ENCODE results near the gene DOK4. TPM values are rescaled to one million over a fixed set of nuclear protein-coding genes. Genes with fewer than 3 reads are reported as not detected.

Gene DOK4
- total RNA-seq, 1 experiment from 2014 or later, result 14.4 TPM

DNA sequence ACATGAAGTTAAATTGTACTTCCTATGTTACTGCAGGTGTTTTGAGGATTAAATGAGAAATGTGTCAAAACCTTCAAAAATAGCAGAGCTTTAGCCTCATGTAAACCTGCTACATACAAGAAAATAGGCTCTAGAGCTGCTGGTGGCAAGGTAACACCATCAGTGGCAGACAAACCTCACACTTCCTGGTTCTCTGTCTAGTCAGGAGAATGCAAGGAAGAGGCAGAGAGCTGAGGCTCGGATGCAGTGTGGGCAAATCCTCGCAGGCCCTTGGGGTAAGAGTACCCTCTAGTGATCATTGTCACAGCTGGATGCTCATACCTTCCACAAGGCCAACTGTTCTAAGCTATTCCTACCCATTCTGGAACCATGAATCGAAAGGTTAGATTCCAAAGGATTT is 53.3 kb downstream of the DOK4 start:
- no peak overlapping the region for H3K4me3 ChIP-seq (replicated peaks in 1 of 2; ENCODE audit: low read depth in 1 of 2, low read length in 2 of 2)
- H3K9ac ChIP-seq (ENCODE audit: low read length), result no peak overlapping the region
- no peak for DNase-seq (ENCODE audit: low read depth, low spot score)
- H3K36me3 ChIP-seq (ENCODE audit: control insufficient read depth in 1 of 2, insufficient read depth in 2 of 2, low read length in 2 of 2), result peaks cover 72 to 73% of the 10 kb centered on the region in 2 experiments
- H2AFZ ChIP-seq (ENCODE audit: low read depth, low read length, poor library complexity, severe bottlenecking), result no peak overlapping the region
- no peaks in the 10 kb centered on the region for H4K20me1 ChIP-seq (ENCODE audit: insufficient read depth)
- no peak overlapping the region for H3K27ac ChIP-seq (ENCODE audit: low read depth, low read length)
- H3K4me1 ChIP-seq (ENCODE audit: control insufficient read depth in 1 of 2, insufficient read depth in 2 of 2, low read length in 2 of 2), result no peaks in the 10 kb centered on the region
- TF ChIP-seq EZH2phosphoT487 (IDR thresholded peaks at IDR 0.05; ENCODE audit: borderline replicate concordance) (no peak), JUND (IDR thresholded peaks at IDR 0.05) (no peak), POLR2AphosphoS5 (IDR thresholded peaks at IDR 0.05; ENCODE audit: low read depth, low read length) (no peak), CEBPB (IDR thresholded peaks at IDR 0.05; ENCODE audit: low read depth) (no peak), YY1 (IDR thresholded peaks at IDR 0.05; ENCODE audit: extremely low read depth, insufficient replicate concordance, low read depth, low read length) (no peak), CBX3 (IDR thresholded peaks at IDR 0.05; ENCODE audit: low read depth) (no peak), ZNF274 (IDR thresholded peaks at IDR 0.05; ENCODE audit: low read depth, low read length) (no peak), ZFX (IDR thresholded peaks at IDR 0.05) (no peak), ELF1 (IDR thresholded peaks at IDR 0.05; ENCODE audit: borderline replicate concordance, low read depth) (no peak), RAD21 (IDR thresholded peaks at IDR 0.05; ENCODE audit: low read depth) (no peak), FOSL1 (IDR thresholded peaks at IDR 0.05; ENCODE audit: low read depth) (no peak), EGR1 (IDR thresholded peaks at IDR 0.05; ENCODE audit: low read depth) (no peak), POLR2A (IDR thresholded peaks at IDR 0.05; ENCODE audit: borderline replicate concordance, extremely low read depth, insufficient read depth, insufficient read length) (no peak)
- TF ChIP-seq, protein P1, sequence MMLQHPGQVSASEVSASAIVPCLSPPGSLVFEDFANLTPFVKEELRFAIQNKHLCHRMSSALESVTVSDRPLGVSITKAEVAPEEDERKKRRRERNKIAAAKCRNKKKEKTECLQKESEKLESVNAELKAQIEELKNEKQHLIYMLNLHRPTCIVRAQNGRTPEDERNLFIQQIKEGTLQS (IDR thresholded peaks at IDR 0.05), result no peak
- TF ChIP-seq, protein P2, sequence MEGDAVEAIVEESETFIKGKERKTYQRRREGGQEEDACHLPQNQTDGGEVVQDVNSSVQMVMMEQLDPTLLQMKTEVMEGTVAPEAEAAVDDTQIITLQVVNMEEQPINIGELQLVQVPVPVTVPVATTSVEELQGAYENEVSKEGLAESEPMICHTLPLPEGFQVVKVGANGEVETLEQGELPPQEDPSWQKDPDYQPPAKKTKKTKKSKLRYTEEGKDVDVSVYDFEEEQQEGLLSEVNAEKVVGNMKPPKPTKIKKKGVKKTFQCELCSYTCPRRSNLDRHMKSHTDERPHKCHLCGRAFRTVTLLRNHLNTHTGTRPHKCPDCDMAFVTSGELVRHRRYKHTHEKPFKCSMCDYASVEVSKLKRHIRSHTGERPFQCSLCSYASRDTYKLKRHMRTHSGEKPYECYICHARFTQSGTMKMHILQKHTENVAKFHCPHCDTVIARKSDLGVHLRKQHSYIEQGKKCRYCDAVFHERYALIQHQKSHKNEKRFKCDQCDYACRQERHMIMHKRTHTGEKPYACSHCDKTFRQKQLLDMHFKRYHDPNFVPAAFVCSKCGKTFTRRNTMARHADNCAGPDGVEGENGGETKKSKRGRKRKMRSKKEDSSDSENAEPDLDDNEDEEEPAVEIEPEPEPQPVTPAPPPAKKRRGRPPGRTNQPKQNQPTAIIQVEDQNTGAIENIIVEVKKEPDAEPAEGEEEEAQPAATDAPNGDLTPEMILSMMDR (IDR thresholded peaks at IDR 0.05 in 2 of 3, conservative IDR thresholded peaks at IDR 0.05 in 1 of 3; ENCODE audit: borderline replicate concordance in 1 of 3, insufficient read depth in 1 of 3, low read depth in 2 of 3, low read length in 2 of 3), result no peak
- TF ChIP-seq, protein P3, sequence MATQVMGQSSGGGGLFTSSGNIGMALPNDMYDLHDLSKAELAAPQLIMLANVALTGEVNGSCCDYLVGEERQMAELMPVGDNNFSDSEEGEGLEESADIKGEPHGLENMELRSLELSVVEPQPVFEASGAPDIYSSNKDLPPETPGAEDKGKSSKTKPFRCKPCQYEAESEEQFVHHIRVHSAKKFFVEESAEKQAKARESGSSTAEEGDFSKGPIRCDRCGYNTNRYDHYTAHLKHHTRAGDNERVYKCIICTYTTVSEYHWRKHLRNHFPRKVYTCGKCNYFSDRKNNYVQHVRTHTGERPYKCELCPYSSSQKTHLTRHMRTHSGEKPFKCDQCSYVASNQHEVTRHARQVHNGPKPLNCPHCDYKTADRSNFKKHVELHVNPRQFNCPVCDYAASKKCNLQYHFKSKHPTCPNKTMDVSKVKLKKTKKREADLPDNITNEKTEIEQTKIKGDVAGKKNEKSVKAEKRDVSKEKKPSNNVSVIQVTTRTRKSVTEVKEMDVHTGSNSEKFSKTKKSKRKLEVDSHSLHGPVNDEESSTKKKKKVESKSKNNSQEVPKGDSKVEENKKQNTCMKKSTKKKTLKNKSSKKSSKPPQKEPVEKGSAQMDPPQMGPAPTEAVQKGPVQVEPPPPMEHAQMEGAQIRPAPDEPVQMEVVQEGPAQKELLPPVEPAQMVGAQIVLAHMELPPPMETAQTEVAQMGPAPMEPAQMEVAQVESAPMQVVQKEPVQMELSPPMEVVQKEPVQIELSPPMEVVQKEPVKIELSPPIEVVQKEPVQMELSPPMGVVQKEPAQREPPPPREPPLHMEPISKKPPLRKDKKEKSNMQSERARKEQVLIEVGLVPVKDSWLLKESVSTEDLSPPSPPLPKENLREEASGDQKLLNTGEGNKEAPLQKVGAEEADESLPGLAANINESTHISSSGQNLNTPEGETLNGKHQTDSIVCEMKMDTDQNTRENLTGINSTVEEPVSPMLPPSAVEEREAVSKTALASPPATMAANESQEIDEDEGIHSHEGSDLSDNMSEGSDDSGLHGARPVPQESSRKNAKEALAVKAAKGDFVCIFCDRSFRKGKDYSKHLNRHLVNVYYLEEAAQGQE (IDR thresholded peaks at IDR 0.05; ENCODE audit: low read depth), result no peak
- H3K79me2 ChIP-seq (ENCODE audit: insufficient read depth, low read length), result no peaks in the 10 kb centered on the region
- no peaks in the 10 kb centered on the region for H3K27me3 ChIP-seq (ENCODE audit: insufficient read depth, low read length)
- RAD21 ChIA-PET (ENCODE audit: low non-redundant PET in 1 of 2, low total read pairs in 2 of 2, uncharacterized antibody in 2 of 2, unreplicated experiment in 2 of 2), result no interaction called here
- no peak overlapping the region for H3K4me2 ChIP-seq (ENCODE audit: low read length)
- POLR2A ChIA-PET, result no interaction called here
- no TSS peak for BruUV-seq (replicated peaks)
- no peak for ATAC-seq
- H3K9me2 ChIP-seq (ENCODE audit: insufficient read depth), result no peaks in the 10 kb centered on the region
- intact Hi-C loops (cut with micrococcal nuclease), result no loop called here
- CTCF ChIA-PET, result no interaction called here
- H3K9me3 ChIP-seq (ENCODE audit: control insufficient read depth in 1 of 2, insufficient read depth in 1 of 2, low read depth in 1 of 2, low read length in 2 of 2), result no peaks in the 10 kb centered on the region
